PFSK-1 (cell line): ENCODE data around the gene RYR1.

ENCODE experiments used
- FOXP2 ChIP-seq: optimal IDR thresholded peaks from 2 replicates; pipeline ENCODE3; 2011; ENCODE audit warnings: borderline replicate concordance, control low read depth, inconsistent platforms; ENCODE audit not compliant: insufficient read depth; ENCODE audit errors: extremely low read length, extremely low read depth
- POLR2AphosphoS5 ChIP-seq: IDR thresholded peaks from 2 replicates; pipeline ENCODE4 v1.6.1; 2012; ENCODE audit warnings: low read depth, mild to moderate bottlenecking, control low read depth, low read length, moderate library complexity
- SIN3A ChIP-seq: IDR thresholded peaks from 2 replicates; pipeline ENCODE4 v1.6.1; 2012; ENCODE audit warnings: mild to moderate bottlenecking, low read length, moderate library complexity, borderline replicate concordance; ENCODE audit not compliant: insufficient read depth
- TAF1 ChIP-seq: IDR thresholded peaks from 2 replicates; pipeline ENCODE4 v1.6.1; 2012; ENCODE audit warnings: low read length, control low read depth, borderline replicate concordance; ENCODE audit not compliant: insufficient read depth
- TF ChIP-seq, protein P1 (sequence below), 2 experiments: IDR thresholded peaks; 2 replicates each; pipeline versions ENCODE4 v1.6.1 to v1.8.0; 2011 to 2012; ENCODE audit warnings: low read depth in 2 of 2, low read length in 2 of 2, control low read depth in 1 of 2, inconsistent platforms in 1 of 2, mild to moderate bottlenecking in 1 of 2, moderate library complexity in 1 of 2; ENCODE audit not compliant: insufficient read depth in 1 of 2

DNA sequence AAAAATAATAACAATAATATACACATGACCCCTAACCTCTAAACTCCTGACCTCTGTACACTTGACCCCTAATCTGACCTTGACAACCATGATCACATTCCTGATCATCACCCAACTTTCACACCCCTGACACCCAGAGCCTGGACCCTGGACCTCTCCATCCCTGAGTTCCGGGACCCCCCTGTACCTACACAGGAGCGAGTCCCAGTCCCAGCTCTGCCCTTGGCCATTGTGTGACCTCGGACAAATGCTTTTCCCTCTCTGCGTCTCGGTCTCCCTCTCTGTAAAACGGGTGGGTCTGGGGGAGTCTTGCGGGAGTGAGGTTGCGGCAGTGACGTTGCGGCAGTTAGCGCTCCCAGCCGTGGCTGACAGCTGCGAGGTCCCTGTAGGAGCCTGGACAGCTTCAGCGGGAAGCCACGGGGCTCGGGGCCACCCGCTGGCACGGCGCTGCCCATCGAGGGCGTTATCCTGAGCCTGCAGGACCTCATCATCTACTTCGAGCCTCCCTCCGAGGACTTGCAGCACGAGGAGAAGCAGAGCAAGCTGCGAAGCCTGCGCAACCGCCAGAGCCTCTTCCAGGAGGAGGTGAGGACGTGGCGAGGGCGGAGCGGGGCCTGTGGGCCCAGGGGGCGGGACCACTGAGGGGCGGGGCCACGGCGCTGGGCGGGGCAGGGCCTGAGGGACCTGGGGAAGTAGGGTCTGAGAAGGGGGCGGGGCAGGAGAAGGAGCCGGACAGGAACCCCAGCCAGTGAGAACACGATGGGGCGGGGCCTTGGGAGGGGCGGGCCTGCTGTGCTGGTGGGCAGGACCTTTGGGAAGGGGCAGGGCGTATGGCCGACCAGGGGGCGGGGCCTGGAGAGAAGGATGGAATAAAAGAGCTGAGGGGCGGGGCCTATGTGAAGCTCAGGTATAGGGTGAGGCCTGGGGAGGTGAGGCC lies 19.2 kb downstream of the RYR1 start:
- TF ChIP-seq POLR2AphosphoS5, result no peak
- no peak for TF ChIP-seq TAF1
- TF ChIP-seq, protein P1, sequence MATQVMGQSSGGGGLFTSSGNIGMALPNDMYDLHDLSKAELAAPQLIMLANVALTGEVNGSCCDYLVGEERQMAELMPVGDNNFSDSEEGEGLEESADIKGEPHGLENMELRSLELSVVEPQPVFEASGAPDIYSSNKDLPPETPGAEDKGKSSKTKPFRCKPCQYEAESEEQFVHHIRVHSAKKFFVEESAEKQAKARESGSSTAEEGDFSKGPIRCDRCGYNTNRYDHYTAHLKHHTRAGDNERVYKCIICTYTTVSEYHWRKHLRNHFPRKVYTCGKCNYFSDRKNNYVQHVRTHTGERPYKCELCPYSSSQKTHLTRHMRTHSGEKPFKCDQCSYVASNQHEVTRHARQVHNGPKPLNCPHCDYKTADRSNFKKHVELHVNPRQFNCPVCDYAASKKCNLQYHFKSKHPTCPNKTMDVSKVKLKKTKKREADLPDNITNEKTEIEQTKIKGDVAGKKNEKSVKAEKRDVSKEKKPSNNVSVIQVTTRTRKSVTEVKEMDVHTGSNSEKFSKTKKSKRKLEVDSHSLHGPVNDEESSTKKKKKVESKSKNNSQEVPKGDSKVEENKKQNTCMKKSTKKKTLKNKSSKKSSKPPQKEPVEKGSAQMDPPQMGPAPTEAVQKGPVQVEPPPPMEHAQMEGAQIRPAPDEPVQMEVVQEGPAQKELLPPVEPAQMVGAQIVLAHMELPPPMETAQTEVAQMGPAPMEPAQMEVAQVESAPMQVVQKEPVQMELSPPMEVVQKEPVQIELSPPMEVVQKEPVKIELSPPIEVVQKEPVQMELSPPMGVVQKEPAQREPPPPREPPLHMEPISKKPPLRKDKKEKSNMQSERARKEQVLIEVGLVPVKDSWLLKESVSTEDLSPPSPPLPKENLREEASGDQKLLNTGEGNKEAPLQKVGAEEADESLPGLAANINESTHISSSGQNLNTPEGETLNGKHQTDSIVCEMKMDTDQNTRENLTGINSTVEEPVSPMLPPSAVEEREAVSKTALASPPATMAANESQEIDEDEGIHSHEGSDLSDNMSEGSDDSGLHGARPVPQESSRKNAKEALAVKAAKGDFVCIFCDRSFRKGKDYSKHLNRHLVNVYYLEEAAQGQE (IDR thresholded peaks at IDR 0.05; ENCODE audit: insufficient read depth in 1 of 2, low read depth in 2 of 2, low read length in 2 of 2), result no peak
- no peak for TF ChIP-seq SIN3A
- TF ChIP-seq FOXP2, result no peak
